KG1 (cell line): ENCODE results near the gene UBTD2.
A peak's percentile ranks its signal among the peaks of the same experiment; 100 is the strongest.
"Not testable (repeated sequence)": the region's sequence is repeated elsewhere in the genome, so short reads cannot be mapped to it uniquely, and the experiment has no call there.

ENCODE experiments used
- DNase-seq: peaks from one replicate; lab custom pipeline; 2025; lab: John Stamatoyannopoulos, UW

UBTD2 gene

GRCh38 chr5:172248637-172249036, 34.9 kb downstream of the UBTD2 start:
- DNase-seq: no peak

- no peak for DNase-seq
These were observed 37.9 kb downstream of the UBTD2 start for GRCh38 chr5:172245703-172246125.

DNA sequence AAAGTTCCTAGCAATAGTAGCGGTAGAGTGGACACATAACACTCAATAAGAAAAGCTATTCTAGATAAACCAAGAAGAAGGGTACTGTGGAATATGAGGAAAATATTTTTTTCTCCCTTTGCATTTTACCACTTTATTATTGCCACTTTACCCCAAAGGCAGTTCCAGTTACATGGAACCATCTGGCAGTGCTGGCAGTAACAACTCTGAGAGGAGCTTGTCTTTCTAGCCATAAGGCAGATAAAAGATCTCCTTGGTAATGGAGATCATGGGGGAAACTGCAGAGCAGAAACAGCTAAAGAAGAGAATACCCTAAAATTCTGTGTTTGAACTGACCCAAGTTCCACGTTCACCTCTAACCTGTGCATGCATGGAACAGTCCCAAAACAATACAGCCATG, 38.5 kb downstream of the UBTD2 start:
- no peak for DNase-seq

DNA sequence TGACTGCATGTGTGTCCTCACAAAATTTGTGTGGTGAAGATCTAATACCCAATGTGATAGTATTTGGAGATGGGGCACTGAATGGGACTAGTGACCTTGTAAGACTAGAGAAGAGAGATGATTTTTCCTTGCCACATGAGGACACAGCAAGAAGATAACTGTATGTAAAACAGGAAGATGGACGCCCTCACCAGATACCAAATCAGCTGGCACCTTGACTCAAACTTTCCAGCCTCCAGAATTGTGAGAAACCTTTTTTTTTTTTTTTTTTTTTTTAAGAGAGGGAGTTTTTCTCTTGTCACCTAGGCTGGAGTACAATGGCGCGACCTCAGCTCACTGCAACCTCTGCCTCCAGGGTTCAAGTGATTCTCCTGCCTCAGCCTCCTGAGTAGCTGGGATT, 40.3 kb downstream of the UBTD2 start:
- no peak for DNase-seq

- DNase-seq: no peak
These were observed 45.2 kb downstream of the UBTD2 start for GRCh38 chr5:172238334-172238733.

DNA sequence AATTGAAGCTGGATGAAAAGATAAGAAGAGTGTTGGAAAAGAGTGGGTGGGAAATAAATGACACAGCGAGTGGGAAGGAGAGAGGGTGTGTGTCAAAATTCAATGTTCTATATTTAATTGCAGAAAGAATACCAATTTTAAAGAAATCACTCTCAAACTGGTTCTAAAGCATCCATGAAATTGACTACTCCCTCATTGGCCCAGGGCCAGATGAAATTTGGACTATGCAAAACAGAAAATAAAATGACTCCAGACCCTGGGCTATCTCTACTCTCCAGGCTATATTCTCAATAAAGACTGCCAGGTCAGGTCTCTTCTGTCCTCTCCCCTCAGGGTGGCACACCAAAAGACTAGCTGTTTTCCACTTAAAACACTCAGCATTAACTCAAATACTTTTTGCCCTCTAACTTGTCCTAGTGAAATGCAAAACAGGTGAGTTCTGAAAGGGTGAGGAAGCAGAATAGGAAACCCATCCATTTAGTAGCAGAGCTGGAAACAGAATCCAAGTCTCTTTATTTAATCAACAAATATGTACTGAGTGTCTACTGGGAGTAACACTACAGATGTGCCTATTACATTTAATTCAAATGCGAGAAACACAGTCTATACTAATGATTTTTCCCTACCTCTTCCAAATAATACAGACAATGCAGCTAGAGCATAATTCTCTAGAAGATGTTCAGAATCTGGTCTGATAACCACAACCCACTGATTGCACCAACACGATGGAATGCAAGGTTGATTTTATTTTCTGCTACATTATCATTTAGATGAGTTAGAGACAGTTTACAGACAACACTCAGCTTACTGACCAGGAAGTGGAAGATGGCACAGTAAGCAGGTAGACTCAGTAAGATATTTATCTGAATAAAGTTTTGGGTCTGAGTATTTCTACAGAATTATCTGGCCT, 47.5 kb downstream of the UBTD2 start:
- no peak for DNase-seq

DNA sequence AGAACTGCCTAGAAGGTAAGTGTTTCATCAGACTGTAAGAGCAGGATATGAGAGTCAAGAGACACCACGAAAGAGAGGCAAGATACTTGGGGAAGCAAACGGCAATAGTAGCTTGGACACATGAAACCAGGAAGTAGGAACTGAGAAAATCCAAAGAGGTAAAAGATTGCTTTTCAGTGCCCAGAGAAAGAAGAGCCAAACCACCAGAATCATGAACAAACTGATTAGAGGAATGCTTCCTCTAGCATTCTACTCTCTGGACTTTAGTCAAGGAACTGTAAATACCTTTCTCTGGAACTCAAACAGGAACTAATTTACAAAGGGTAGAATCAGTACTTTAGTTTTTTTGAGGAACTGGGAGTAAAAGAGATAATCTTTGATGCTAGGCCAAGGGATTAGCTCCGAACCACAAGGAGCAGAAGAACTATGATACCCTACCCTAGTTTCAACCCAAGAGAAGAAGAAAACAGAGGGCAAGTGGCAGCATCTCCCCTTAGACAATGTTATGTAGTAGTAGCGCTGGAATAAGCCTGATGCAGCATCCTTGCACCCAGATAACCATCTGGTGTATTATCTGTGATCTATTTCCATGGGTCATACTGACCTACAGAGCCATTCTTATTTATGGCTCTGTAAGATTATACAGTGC, 48.3 kb downstream of the UBTD2 start:
- DNase-seq: peak; percentile 23

DNA sequence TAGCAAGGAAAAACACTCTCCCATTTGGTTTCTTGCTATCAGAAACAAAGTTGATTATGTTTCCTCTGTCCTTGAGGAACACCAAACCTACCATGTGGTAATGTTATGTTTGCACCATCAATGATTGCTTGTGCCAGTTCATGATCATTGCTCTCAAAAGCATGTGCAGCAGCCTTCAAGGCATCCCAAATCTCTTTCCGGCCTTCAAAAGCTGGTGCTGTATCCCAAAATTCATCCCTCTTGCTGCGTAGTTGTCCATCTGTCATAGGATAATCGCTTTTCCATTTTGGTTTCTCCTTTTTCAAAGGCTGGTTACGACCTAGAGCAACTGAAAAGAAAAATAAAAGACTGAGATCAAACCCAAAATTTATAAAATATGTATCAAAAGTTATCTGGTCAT, 49.5 kb downstream of the UBTD2 start:
- no peak for DNase-seq

- DNase-seq: no peak
These were observed 53.7 kb downstream of the UBTD2 start for GRCh38 chr5:172229904-172230303.

DNA sequence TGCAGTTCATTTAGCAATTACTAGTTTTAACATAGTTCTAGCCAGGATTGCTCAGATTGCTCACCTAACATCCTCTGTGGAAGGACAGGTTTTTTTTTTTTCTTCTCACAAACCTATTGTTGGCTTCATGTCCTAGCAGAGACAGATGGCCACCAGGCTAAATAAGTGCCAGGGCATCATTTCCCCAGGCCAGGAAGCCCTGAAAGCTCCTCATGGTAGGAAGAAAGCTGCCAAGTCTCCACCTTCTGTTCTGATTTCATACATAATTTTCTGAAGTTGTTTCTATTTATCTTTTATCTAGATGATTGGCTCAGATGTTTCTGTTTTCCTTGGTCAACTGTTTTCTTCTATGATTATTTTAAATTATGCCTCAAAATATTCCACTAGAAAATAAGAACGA, 58.6 kb downstream of the UBTD2 start:
- no peak for DNase-seq

- DNase-seq: no peak
These were observed 59.4 kb downstream of the UBTD2 start for GRCh38 chr5:172223901-172224873.

DNA sequence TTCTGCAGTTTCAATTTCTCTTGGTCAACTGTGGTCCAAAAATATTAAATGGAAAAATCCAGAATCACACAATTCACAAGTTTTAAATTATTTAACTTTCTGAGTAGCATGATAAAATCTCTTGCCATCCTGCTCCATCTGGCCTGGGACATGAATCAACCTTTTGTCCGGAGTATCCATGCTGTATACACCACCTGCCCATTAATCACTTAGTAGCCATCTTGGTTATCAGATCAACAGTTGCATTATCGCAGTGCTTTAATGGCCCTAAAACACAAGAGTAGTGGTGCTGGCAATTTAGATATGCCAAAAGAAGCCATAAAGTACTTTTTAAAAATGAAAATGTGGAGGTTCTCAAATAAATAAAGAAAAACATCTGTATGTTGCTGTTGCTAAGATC, 64.3 kb downstream of the UBTD2 start:
- DNase-seq: no peak

GRCh38 chr5:172216345-172216744, 67.2 kb downstream of the UBTD2 start:
- DNase-seq: no peak

- DNase-seq: no peak
These were observed 70.4 kb downstream of the UBTD2 start for GRCh38 chr5:172213126-172213525.

GRCh38 chr5:172211676-172212075, 71.9 kb downstream of the UBTD2 start:
- DNase-seq: no peak

- DNase-seq: no peak
These were observed 73.8 kb downstream of the UBTD2 start for GRCh38 chr5:172209714-172210113.

DNA sequence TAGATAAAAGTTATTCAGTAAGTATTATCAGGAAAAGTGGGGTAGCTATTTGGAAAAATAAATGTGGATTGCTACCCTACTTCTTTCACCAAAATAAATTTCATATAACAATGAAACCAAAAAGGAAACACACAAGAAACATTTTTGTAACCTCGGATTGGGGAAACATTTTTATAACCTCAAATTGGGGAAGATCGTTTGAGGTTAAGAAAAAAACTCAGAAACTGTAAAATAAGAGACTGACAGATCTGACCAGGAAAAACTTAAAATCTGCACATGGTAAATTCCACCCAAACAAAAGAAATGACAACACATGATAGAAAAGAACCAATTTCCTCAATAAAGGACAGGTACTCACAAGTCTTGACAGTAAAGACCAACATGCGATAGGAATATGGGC, 76.1 kb downstream of the UBTD2 start:
- DNase-seq: peak; percentile 47

GRCh38 chr5:172205984-172206383, 77.6 kb downstream of the UBTD2 start:
- not testable (repeated sequence) for DNase-seq

DNA sequence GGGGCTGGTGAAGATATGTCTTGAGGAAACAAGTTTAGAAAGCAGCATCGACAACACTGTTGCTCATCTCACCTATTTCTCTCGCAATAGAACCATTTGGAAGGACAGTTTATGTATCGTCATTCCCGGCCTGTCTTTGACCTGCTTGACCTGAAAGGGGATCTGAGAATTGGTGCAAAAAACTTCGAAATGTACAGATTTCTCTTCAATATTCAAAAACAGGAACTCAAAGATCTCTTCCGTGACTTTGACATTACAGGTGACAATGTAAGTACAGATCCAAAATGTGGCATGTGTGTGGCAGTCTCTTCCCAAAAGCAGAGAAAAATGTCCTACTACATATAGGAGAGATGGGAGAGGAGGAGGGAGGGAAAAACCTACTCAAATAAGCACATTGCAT, 83.1 kb downstream of the UBTD2 start:
- DNase-seq: no peak

- no peak for DNase-seq
These were observed 84.1 kb downstream of the UBTD2 start for GRCh38 chr5:172199446-172199845.

DNA sequence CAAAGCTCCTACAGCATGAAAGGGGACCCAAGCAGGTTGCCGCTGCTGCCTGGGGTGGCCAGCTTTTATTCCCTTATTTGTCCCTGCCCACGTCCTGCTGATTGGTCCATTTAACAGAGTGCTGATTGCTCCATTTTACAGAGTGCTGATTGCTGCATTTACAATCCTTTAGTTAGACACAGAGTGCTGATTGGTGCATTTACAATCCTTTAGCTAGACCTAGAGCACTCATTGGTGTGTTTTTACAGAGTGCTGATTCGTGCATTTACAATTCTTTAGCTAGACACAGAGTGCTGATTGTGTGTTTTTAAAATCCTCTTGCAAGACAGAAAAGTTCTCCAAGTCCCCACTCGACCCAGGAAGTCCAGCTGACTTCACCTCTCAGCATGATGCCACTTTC, 85.8 kb downstream of the UBTD2 start:
- not testable (repeated sequence) for DNase-seq
